Measurements from ENCODE around the gene TLR8. TPM values are rescaled to one million over a fixed set of nuclear protein-coding genes. Genes with fewer than 3 reads are reported as not detected.

The TLR8 gene
- total RNA-seq, 1 donor from 2014 or later: 0.25 TPM

DNA sequence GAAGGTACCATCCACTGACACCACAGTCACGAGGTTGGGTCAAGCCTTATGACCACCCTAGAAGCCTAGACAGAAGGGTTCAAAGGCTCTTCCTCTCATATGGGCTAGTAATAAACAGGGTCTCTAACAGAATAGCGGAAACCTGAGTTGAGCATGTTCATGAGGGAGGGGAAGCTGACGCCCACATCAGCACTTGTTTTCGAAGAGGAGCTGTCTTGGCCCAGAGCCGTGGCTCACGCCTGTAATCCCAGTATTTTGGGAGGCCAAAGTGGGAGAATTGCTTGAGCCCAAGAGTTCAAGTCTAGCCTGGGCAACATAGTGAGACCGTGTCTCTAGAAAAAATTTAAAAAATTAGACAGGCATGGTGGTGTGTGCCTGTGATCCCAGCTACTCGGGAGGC is 47.0 kb downstream of the TLR8 start:
- no peak for DNase-seq (ENCODE audit: extremely low spot score in 2 of 2)
- Histone ChIP-seq H3K27ac (no peak overlapping the region), H3K4me1 (peaks cover 19% of the 10 kb centered on the region), H3K9me3 (no peaks in the 10 kb centered on the region), H3K27me3 (no peaks in the 10 kb centered on the region), H3K4me3 (no peak overlapping the region), H3K36me3 (no peaks in the 10 kb centered on the region)
- intact Hi-C loops (cut with DNase I): no loop called here
- TF ChIP-seq POLR2AphosphoS5 (IDR thresholded peaks at IDR 0.05; ENCODE audit: insufficient read depth in 1 of 2, low read depth in 1 of 2) (no peak), POLR2A (IDR thresholded peaks at IDR 0.05) (no peak)
- TF ChIP-seq, protein P1, sequence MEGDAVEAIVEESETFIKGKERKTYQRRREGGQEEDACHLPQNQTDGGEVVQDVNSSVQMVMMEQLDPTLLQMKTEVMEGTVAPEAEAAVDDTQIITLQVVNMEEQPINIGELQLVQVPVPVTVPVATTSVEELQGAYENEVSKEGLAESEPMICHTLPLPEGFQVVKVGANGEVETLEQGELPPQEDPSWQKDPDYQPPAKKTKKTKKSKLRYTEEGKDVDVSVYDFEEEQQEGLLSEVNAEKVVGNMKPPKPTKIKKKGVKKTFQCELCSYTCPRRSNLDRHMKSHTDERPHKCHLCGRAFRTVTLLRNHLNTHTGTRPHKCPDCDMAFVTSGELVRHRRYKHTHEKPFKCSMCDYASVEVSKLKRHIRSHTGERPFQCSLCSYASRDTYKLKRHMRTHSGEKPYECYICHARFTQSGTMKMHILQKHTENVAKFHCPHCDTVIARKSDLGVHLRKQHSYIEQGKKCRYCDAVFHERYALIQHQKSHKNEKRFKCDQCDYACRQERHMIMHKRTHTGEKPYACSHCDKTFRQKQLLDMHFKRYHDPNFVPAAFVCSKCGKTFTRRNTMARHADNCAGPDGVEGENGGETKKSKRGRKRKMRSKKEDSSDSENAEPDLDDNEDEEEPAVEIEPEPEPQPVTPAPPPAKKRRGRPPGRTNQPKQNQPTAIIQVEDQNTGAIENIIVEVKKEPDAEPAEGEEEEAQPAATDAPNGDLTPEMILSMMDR (IDR thresholded peaks at IDR 0.05): no peak

DNA sequence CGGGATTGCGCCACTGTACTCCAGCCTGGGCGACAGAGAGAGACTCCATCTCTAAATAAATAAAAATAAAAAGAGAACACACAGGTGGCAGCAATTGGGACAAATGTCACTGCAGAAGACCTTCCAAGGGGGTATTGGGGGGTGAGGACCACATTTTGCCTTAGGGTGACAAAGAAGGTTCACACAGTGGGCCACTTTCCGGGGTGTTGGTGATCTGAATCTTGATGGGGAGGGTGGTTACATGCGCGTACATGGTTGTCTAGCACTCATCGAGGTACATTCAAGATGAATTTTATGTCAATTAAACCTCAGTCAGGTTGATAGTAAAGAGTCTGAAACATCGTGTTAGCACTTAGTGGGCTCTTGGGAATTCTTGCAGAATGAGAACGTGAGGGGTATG is 48.0 kb downstream of the TLR8 start:
- peaks cover 19% of the 10 kb centered on the region for H3K4me1 ChIP-seq
- H3K4me3 ChIP-seq: no peak overlapping the region
- TF ChIP-seq, protein P1 (IDR thresholded peaks at IDR 0.05): no peak
- TF ChIP-seq POLR2A (IDR thresholded peaks at IDR 0.05): no peak
- no peak for TF ChIP-seq POLR2AphosphoS5 (IDR thresholded peaks at IDR 0.05; ENCODE audit: insufficient read depth in 1 of 2, low read depth in 1 of 2)
- no peak overlapping the region for H3K27ac ChIP-seq
- no peaks in the 10 kb centered on the region for H3K9me3 ChIP-seq
- no peaks in the 10 kb centered on the region for H3K36me3 ChIP-seq
- intact Hi-C loops (cut with DNase I): no loop called here
- no peaks in the 10 kb centered on the region for H3K27me3 ChIP-seq
- no peak for DNase-seq (ENCODE audit: extremely low spot score in 2 of 2)

DNA sequence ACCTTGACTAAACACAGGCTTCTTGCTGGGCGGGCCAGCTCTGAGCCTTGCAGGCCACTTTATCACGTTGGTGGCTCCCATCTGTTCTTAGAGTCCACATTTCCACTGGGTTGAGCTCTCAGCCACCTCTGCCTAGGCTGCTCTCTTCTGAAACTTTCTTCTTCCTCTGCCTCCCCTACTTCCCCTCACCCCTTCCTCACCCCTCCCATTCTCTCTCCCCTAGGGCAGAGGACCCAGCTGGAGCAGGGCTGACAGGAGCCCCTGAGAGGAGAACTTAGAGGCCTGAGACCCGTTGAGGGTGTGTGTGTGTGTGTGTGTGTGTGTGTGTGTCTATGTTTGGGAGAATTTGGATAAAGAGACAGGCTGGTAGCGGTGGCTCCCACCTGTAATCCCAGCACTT is 48.6 kb downstream of the TLR8 start:
- intact Hi-C loops (cut with DNase I): no loop called here
- no peak for TF ChIP-seq POLR2AphosphoS5 (IDR thresholded peaks at IDR 0.05; ENCODE audit: insufficient read depth in 1 of 2, low read depth in 1 of 2)
- TF ChIP-seq POLR2A (IDR thresholded peaks at IDR 0.05): no peak
- TF ChIP-seq, protein P1 (IDR thresholded peaks at IDR 0.05): no peak
- no peak overlapping the region for H3K4me3 ChIP-seq
- H3K9me3 ChIP-seq: no peaks in the 10 kb centered on the region
- H3K4me1 ChIP-seq: peaks cover 19% of the 10 kb centered on the region
- peak overlapping the region; percentile 72 for H3K27ac ChIP-seq
- no peaks in the 10 kb centered on the region for H3K27me3 ChIP-seq
- H3K36me3 ChIP-seq: no peaks in the 10 kb centered on the region
- no peak for DNase-seq (ENCODE audit: extremely low spot score in 2 of 2)

DNA sequence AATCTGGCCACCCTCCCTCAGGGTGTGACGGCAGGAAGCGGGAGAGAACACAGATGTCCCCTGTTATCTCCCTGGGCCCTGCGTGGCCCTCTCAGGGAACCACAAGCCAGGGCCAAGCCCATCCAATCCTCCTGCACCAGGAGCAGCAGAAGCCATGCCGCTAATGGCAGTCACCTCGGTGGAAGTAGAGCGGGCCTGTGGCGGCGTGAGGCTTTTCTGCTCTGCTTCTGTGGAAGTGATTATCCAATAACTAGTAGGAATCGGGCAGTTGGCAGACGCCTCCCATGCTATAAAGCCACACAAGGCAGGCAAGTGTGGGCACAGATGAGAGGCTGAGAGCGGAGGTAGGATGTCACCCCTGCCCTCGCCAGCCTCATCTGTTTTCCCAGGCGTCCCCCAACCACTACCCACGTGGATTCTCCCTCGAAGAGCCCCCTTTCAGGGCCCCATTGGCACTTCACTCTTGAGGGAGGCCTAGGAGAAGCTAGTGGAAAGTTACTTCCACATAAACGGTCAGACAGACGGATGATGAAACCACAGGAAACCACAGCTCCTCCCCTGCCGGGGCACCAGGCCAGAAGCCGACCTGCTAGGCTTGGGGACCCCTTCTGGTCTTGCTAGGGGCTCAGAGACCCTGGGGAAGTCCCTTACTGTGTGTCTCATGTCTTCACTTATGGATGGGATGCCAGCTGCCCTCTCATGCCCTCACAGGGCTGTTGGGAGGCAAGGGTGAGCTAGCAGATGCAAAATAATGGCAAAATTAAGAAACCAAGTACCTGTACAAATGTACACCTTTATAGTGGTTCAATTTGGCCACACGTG is 49.7 kb downstream of the TLR8 start:
- no peaks in the 10 kb centered on the region for H3K9me3 ChIP-seq
- DNase-seq (ENCODE audit: extremely low spot score in 2 of 2): no peak
- H3K4me3 ChIP-seq: no peak overlapping the region
- no peaks in the 10 kb centered on the region for H3K27me3 ChIP-seq
- TF ChIP-seq POLR2A (IDR thresholded peaks at IDR 0.05): no peak
- TF ChIP-seq POLR2AphosphoS5 (IDR thresholded peaks at IDR 0.05; ENCODE audit: insufficient read depth in 1 of 2, low read depth in 1 of 2): peak in 1 of 2 donors; percentile 57
- H3K36me3 ChIP-seq: no peaks in the 10 kb centered on the region
- intact Hi-C loops (cut with DNase I): no loop called here
- H3K4me1 ChIP-seq: peaks cover 19% of the 10 kb centered on the region
- H3K27ac ChIP-seq: peak overlapping the region; percentile 72

DNA sequence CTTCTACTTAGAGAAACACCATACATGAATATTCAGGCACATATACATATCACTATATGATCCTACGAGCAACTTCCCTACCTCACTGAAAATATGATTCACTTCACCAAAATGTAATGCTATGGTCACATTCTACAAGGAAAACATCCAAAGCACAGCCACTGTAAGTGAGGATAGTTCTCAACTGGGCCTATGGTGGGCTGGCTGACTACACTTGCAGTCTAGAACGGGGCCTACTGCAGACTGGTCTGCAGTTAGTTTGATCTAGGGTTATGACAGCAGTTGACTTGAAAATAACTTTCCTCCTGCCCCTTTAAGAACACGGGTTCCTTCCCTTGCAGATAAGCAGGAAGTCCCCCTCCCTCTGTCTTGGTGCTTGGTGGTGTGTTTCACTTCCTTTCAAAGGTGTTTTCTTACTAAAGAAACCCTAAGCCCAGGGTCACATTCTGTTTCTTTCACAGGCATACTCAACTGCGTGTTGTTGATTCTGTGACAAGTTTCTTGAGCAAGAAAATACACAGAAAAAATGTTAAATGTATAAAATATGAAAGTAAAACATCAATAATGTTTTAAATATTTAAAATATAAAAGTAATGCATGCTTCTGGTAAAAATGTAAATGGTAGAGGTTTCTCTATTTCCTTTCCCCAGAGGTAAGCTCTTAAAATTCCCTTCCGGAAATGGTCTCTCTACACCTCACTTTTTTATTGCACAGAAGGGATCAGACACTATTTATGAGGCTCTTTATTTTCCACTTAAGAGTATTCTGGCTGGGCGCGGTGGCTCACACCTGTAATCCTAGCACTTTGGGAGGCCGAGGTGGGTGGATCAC is 50.5 kb downstream of the TLR8 start:
- Histone ChIP-seq H3K4me1 (peaks cover 24% of the 10 kb centered on the region), H3K4me3 (no peak overlapping the region), H3K27ac (peak overlapping the region; percentile 72), H3K9me3 (no peaks in the 10 kb centered on the region), H3K27me3 (no peaks in the 10 kb centered on the region), H3K36me3 (no peaks in the 10 kb centered on the region)
- TF ChIP-seq POLR2A (IDR thresholded peaks at IDR 0.05) (no peak), POLR2AphosphoS5 (IDR thresholded peaks at IDR 0.05; ENCODE audit: insufficient read depth in 1 of 2, low read depth in 1 of 2) (no peak)
- TF ChIP-seq, protein P1 (IDR thresholded peaks at IDR 0.05): no peak
- no peak for DNase-seq (ENCODE audit: extremely low spot score in 2 of 2)
- intact Hi-C loops (cut with DNase I): no loop called here
